GM12878 (cell line): ENCODE measurements around the gene PGBD5. TPM values are rescaled to one million over a fixed set of nuclear protein-coding genes. Genes with fewer than 3 reads are reported as not detected.

Experiments used
- ATAC-seq: fragments of 200-7000 bp; cut with Tn5 transposase; 3 replicates; pipeline ENCODE4 v1.9.1; 2020; ENCODE audit warnings: mild to moderate bottlenecking, moderate library complexity
- BruUV-seq: library from RNA; stranded (reverse); fragments of 400-500 nt; replicated peaks from 2 replicates; lab custom pipeline; 2021; lab: Mats Ljungman, UMichigan
- CTCF ChIA-PET: fragments of 300-600 bp; sonication (Branson Sonifier 250); formaldehyde crosslinking; extraction: SDS; loops from one replicate; lab custom pipeline; 2021; ENCODE audit warnings: inconsistent platforms; lab: Yijun Ruan, JAX
- POLR2A ChIA-PET: fragments of 350-600 bp; formaldehyde crosslinking; extraction: SDS; loops from one replicate; lab custom pipeline; 2021; ENCODE audit warnings: inconsistent platforms; lab: Charles Lee
- RAD21 ChIA-PET: fragments of 300-600 bp; sonication (Branson Sonifier 250); formaldehyde crosslinking; loops from one replicate; lab custom pipeline; 2023; ENCODE audit warnings: antibody characterized with exemption; ENCODE audit not compliant: unreplicated experiment; lab: Charles Lee
- SMC1A ChIA-PET: fragments of 300-600 bp; sonication (Branson Sonifier 250); formaldehyde crosslinking; loops from one replicate; lab custom pipeline; 2023; ENCODE audit not compliant: unreplicated experiment, uncharacterized antibody; lab: Charles Lee
- DNase-seq: peaks from one replicate; pipeline ENCODE4 v3.0.0-alpha.2; 2011; ENCODE audit warnings: low read depth, low spot score
- FAIRE-seq: peaks from 3 replicates; lab custom pipeline; 2011; peaks lifted over from hg19 to GRCh38; lab: Jason Lieb, UNC
- H2AFZ ChIP-seq: 2 replicates; pipeline ENCODE4 v1.6.0; 2011; ENCODE audit warnings: low read depth, low read length, control low read depth; ENCODE audit not compliant: control insufficient read depth
- H3K27ac ChIP-seq: 2 replicates; pipeline ENCODE4 v1.5.1; 2011; ENCODE audit warnings: control low read depth; ENCODE audit not compliant: control insufficient read depth, insufficient read depth
- H3K27me3 ChIP-seq, 2 experiments: replicated peaks in 1 of 2; 2 replicates each; pipeline versions ENCODE4 v1.6.0 to v1.6.1; 2011; ENCODE audit warnings: low read length in 1 of 2; ENCODE audit not compliant: control insufficient read depth in 2 of 2, insufficient read depth in 2 of 2
- H3K36me3 ChIP-seq, 2 experiments: 2 replicates each; pipeline ENCODE4 v1.5.1; 2011; ENCODE audit warnings: low read length in 1 of 2; ENCODE audit not compliant: control insufficient read depth in 2 of 2, insufficient read depth in 2 of 2
- H3K4me1 ChIP-seq: 2 replicates; pipeline ENCODE4 v1.6.1; 2011; ENCODE audit warnings: mild to moderate bottlenecking, low read length, moderate library complexity, mixed read lengths; ENCODE audit not compliant: control insufficient read depth, insufficient read depth
- H3K4me2 ChIP-seq: 2 replicates; pipeline ENCODE4 v1.6.0; 2011; ENCODE audit warnings: control low read depth; ENCODE audit not compliant: control insufficient read depth, insufficient read depth
- H3K4me3 ChIP-seq: fragments of 200-600 bp; sonication (generic); 2 replicates; pipeline ENCODE4 v1.5.1; 2016
- H3K79me2 ChIP-seq: 2 replicates; pipeline ENCODE4 v1.6.0; 2011; ENCODE audit warnings: low read length; ENCODE audit not compliant: control insufficient read depth, insufficient read depth
- H3K9ac ChIP-seq: 2 replicates; pipeline ENCODE4 v1.8.0; 2011; ENCODE audit warnings: low read length, control low read depth, mixed read lengths; ENCODE audit not compliant: control insufficient read depth, insufficient read depth
- H3K9me3 ChIP-seq: replicated peaks from 3 replicates; pipeline ENCODE4 v1.5.1; 2011; ENCODE audit warnings: mild to moderate bottlenecking, low read length; ENCODE audit not compliant: control insufficient read depth, insufficient read depth
- H4K20me1 ChIP-seq: 2 replicates; pipeline ENCODE4 v1.6.0; 2011; ENCODE audit not compliant: control insufficient read depth, insufficient read depth
- CBFB ChIP-seq: IDR thresholded peaks from 2 replicates; pipeline ENCODE4 v1.6.1; 2016; ENCODE audit warnings: antibody characterized with exemption, low read depth
- CHD1 ChIP-seq: IDR thresholded peaks from 2 replicates; pipeline ENCODE4 v1.6.1; 2012; ENCODE audit warnings: low read depth, low read length, improper control_type of control experiment
- GATAD2B ChIP-seq: fragments of 450-650 bp; conservative IDR thresholded peaks from 2 replicates; pipeline ENCODE4 v1.6.1; 2017; ENCODE audit warnings: low read depth, mild to moderate bottlenecking, moderate library complexity
- LARP7 ChIP-seq: fragments of 450-650 bp; IDR thresholded peaks from 2 replicates; pipeline ENCODE4 v1.6.1; 2017; ENCODE audit warnings: mild to moderate bottlenecking
- POLR2AphosphoS5 ChIP-seq: IDR thresholded peaks from 2 replicates; pipeline ENCODE4 v1.6.1; 2011; ENCODE audit warnings: mild to moderate bottlenecking, low read length, inconsistent platforms
- RFX5 ChIP-seq: IDR thresholded peaks from 2 replicates; pipeline ENCODE4 v1.6.1; 2011; ENCODE audit warnings: low read depth, low read length, improper control_type of control experiment
- RUNX3 ChIP-seq: IDR thresholded peaks from 2 replicates; pipeline ENCODE4 v1.6.1; 2012; ENCODE audit warnings: low read length, inconsistent platforms
- SIN3A ChIP-seq: IDR thresholded peaks from 2 replicates; pipeline ENCODE4 v1.6.1; 2012; ENCODE audit warnings: low read depth, low read length, improper control_type of control experiment
- SP1 ChIP-seq: IDR thresholded peaks from one replicate; pipeline ENCODE4 v1.6.1; 2011; ENCODE audit warnings: low read depth, low read length
- SREBF2 ChIP-seq: IDR thresholded peaks from 2 replicates; pipeline ENCODE4 v1.6.1; 2012; ENCODE audit warnings: mild to moderate bottlenecking, low read length
- TCF12 ChIP-seq: IDR thresholded peaks from 2 replicates; pipeline ENCODE4 v1.6.1; 2011; ENCODE audit warnings: low read depth, mild to moderate bottlenecking, low read length
- YBX1 ChIP-seq: fragments of 450-650 bp; IDR thresholded peaks from 2 replicates; pipeline ENCODE4 v1.6.1; 2016; ENCODE audit warnings: antibody characterized with exemption
- ZBTB4 ChIP-seq: fragments of 450-650 bp; formaldehyde crosslinking; IDR thresholded peaks from 2 replicates; pipeline ENCODE4 v1.4.0; 2022; ENCODE audit warnings: mild to moderate bottlenecking, moderate library complexity
- WGBS: methylation state at CpG from one replicate; pipeline ENCODE4 v1.1.6; 2016; ENCODE audit warnings: low lambda C conversion rate; ENCODE audit not compliant: insufficient replicate concordance, insufficient coverage; ENCODE audit errors: missing lambda C conversion rate; 5-methylcytosine and 5-hydroxymethylcytosine counted together
- in situ Hi-C: fragments of 300-500 bp; cut with MboI; formaldehyde crosslinking; loops from 9 replicates; pipeline ENCODE4 v1.14.3; 2018; ENCODE audit warnings: mixed read lengths
- intact Hi-C: fragments of 100-400 bp; cut with micrococcal nuclease; formaldehyde crosslinking; loops from one replicate; pipeline ENCODE4 v1.14.2; 2022; ENCODE audit not compliant: unreplicated experiment
- polyA plus RNA-seq, 11 experiments: library from polyadenylated mRNA; depleted of rRNA in 4 of 11; unstranded in 6 of 11; stranded (reverse) in 5 of 11; fragments of >200 nt; fragmentation: Nextera tagmentation in 4 of 11; fragmentation: Illumina TruSeq in 1 of 11; extraction: Ambion mirVana in 4 of 11; extraction: Trizol in 1 of 11; gene quantifications; 1 replicate in 1 of 11; 2 replicates in 10 of 11; pipeline versions ENCODE4 v1.2.1 to v1.2.3, GENCODE V29; 2011 to 2016; ENCODE audit warnings: inconsistent platforms in 2 of 11, missing spikeins in 2 of 11, low read depth in 1 of 11
- total RNA-seq, 4 experiments: library from RNA; depleted of rRNA in 3 of 4; stranded (reverse); fragments of >200 nt in 3 of 4; fragmentation: Illumina TruSeq in 1 of 4; extraction: Trizol in 1 of 4; gene quantifications; 2 replicates each; pipeline versions ENCODE4 v1.2.1 to v1.2.3, GENCODE V29; 2013 to 2021
- TF ChIP-seq, protein P1 (sequence below): IDR thresholded peaks from 2 replicates; pipeline ENCODE4 v1.6.1; 2012; ENCODE audit warnings: low read length, inconsistent platforms
- TF ChIP-seq, protein P2 (sequence below): IDR thresholded peaks from 2 replicates; pipeline ENCODE4 v1.6.1; 2012; ENCODE audit warnings: low read depth, low read length, improper control_type of control experiment

Gene PGBD5
- total and polyA plus RNA-seq, 10 of the 15 experiments (the other 5 are each of a cell fraction or from before 2014, with no cell fraction given): 0.03 TPM; not detected in 9

GRCh38 chr1:230351514-230351913, 74.6 kb downstream of the PGBD5 start (continued):
- TF ChIP-seq ZBTB4 (CRISPR knock-in tag): no peak
- TF ChIP-seq YBX1: no peak

- no TSS peak for BruUV-seq
- in situ Hi-C loops: no loop called here
- ATAC-seq (no peak), DNase-seq (no peak), FAIRE-seq (no peak)
- Histone ChIP-seq H3K79me2 (no peaks in the 10 kb centered on the region), H3K9me3 (no peaks in the 10 kb centered on the region), H3K4me1 (no peaks in the 10 kb centered on the region), H3K9ac (no peak overlapping the region), H2AFZ (no peak overlapping the region), H3K4me3 (no peak overlapping the region), H4K20me1 (no peaks in the 10 kb centered on the region), H3K36me3 (no peaks in the 10 kb centered on the region), H3K27ac (no peak overlapping the region), H3K4me2 (no peak overlapping the region), H3K27me3 (peaks cover 0 to 6% of the 10 kb centered on the region in 2 experiments; a peak in 3 of 4 replicates)
- WGBS: 34% methylated on average over 13 of the region's 13 CpGs
- intact Hi-C loops: no loop called here
- ChIA-PET SMC1A (no interaction called here), CTCF (interaction anchor here (0.8 kb wide), 1 partner anchor 449 kb away, joined by 3 read pairs; no protein-coding TSS in a partner anchor), RAD21 (no interaction called here), POLR2A (no interaction called here)
- TF ChIP-seq, protein P1, sequence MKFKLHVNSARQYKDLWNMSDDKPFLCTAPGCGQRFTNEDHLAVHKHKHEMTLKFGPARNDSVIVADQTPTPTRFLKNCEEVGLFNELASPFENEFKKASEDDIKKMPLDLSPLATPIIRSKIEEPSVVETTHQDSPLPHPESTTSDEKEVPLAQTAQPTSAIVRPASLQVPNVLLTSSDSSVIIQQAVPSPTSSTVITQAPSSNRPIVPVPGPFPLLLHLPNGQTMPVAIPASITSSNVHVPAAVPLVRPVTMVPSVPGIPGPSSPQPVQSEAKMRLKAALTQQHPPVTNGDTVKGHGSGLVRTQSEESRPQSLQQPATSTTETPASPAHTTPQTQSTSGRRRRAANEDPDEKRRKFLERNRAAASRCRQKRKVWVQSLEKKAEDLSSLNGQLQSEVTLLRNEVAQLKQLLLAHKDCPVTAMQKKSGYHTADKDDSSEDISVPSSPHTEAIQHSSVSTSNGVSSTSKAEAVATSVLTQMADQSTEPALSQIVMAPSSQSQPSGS: no peak
- no peak for TF ChIP-seq RFX5
- no peak for TF ChIP-seq CHD1
- no peak for TF ChIP-seq LARP7
- TF ChIP-seq CBFB: no peak
- TF ChIP-seq, protein P2, sequence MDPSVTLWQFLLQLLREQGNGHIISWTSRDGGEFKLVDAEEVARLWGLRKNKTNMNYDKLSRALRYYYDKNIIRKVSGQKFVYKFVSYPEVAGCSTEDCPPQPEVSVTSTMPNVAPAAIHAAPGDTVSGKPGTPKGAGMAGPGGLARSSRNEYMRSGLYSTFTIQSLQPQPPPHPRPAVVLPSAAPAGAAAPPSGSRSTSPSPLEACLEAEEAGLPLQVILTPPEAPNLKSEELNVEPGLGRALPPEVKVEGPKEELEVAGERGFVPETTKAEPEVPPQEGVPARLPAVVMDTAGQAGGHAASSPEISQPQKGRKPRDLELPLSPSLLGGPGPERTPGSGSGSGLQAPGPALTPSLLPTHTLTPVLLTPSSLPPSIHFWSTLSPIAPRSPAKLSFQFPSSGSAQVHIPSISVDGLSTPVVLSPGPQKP: no peak
- TF ChIP-seq SP1: no peak
- no peak for TF ChIP-seq SIN3A
- no peak for TF ChIP-seq SREBF2
- no peak for TF ChIP-seq TCF12
- TF ChIP-seq GATAD2B: no peak
- TF ChIP-seq RUNX3: no peak
- TF ChIP-seq POLR2AphosphoS5: no peak
Measured at GRCh38 chr1:230350208-230350921, 75.8 kb downstream of the PGBD5 start.
